ENCODE data around the gene INPP5D.

DNA sequence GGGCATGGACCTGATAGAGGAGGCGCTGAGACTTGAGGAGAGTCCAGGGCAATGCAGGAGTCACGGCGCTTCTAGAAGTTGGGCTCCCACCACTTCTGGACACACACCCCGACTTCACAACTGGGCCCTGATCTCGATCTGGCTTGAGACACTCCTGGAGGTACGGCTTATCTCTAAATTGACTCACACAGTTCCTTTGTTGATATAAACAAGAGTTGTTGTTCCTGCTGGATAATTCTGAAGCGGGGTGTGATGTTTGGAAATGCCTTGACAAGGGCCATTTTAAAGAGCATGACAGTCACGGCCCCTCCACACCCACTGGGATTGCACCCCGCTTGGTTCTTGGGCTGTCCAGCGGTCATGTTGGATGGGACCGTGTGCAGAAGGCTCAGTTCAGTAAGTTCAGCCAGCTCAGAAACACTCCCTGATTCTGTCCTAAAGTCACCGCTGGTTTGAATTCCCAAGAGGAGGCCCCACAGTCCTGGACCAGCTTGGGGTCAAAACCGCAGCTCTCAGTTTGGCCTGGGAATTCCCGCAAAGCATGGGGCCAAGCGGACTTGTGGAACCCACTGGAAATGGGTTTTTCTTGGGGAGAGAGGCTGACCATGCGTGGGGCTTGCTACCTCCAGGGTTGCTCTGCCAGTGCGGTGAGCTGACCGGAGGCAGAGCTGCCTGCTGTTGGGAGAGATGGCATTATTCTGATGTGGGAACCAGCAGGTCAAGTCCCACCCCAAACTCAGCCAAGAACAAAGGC lies 37.0 kb upstream of the INPP5D start:
- TF ChIP-seq, protein P1, sequence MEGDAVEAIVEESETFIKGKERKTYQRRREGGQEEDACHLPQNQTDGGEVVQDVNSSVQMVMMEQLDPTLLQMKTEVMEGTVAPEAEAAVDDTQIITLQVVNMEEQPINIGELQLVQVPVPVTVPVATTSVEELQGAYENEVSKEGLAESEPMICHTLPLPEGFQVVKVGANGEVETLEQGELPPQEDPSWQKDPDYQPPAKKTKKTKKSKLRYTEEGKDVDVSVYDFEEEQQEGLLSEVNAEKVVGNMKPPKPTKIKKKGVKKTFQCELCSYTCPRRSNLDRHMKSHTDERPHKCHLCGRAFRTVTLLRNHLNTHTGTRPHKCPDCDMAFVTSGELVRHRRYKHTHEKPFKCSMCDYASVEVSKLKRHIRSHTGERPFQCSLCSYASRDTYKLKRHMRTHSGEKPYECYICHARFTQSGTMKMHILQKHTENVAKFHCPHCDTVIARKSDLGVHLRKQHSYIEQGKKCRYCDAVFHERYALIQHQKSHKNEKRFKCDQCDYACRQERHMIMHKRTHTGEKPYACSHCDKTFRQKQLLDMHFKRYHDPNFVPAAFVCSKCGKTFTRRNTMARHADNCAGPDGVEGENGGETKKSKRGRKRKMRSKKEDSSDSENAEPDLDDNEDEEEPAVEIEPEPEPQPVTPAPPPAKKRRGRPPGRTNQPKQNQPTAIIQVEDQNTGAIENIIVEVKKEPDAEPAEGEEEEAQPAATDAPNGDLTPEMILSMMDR (IDR thresholded peaks at IDR 0.05), result no peak
- TF ChIP-seq POLR2A (IDR thresholded peaks at IDR 0.05; ENCODE audit: low read depth), result no peak
